GM21529 (cell line): ENCODE data around the gene UBAC1.
A peak's percentile ranks its signal among the peaks of the same experiment; 100 is the strongest.

Experiments
- ATAC-seq: cut with Tn5 transposase; IDR thresholded peaks from one replicate; pipeline ENCODE4 v1.9.1; 2021; ENCODE audit not compliant: unreplicated experiment

UBAC1 gene

GRCh38 chr9:135961277-135961715, at the start of gene UBAC1:
TSS of gene UBAC1 (minus strand) at chr9:135961373. CDS start at chr9:135961162, 211 bp downstream.
- peak; percentile 88 for ATAC-seq

GRCh38 chr9:136010615-136011361, 49.6 kb upstream of the UBAC1 start:
- ATAC-seq, result no peak

- no peak for ATAC-seq
Measured at GRCh38 chr9:136010176-136010575, 49.0 kb upstream of the UBAC1 start.

GRCh38 chr9:136009516-136009915, 48.3 kb upstream of the UBAC1 start:
- no peak for ATAC-seq

GRCh38 chr9:136008693-136008997, 47.5 kb upstream of the UBAC1 start:
- no peak for ATAC-seq

GRCh38 chr9:136007934-136008692, 46.9 kb upstream of the UBAC1 start:
- no peak for ATAC-seq

- ATAC-seq, result no peak
Measured at GRCh38 chr9:136007276-136007933, 46.2 kb upstream of the UBAC1 start.

- no peak for ATAC-seq
Measured at GRCh38 chr9:136006169-136006568, 45.0 kb upstream of the UBAC1 start.

- no peak for ATAC-seq
Measured at GRCh38 chr9:136004712-136005111, 43.5 kb upstream of the UBAC1 start.

GRCh38 chr9:136004219-136004618, 43.0 kb upstream of the UBAC1 start:
- ATAC-seq, result no peak

GRCh38 chr9:136003411-136004218, 42.4 kb upstream of the UBAC1 start:
- ATAC-seq, result no peak

GRCh38 chr9:136002881-136003280, 41.7 kb upstream of the UBAC1 start:
- no peak for ATAC-seq

- ATAC-seq, result no peak
Measured at GRCh38 chr9:136002215-136002614, 41.0 kb upstream of the UBAC1 start.

GRCh38 chr9:136001231-136001630, 40.1 kb upstream of the UBAC1 start:
- ATAC-seq, result no peak

- no peak for ATAC-seq
Measured at GRCh38 chr9:135998410-135999071, 37.4 kb upstream of the UBAC1 start.

GRCh38 chr9:135998016-135998380, 36.8 kb upstream of the UBAC1 start:
- ATAC-seq, result no peak

GRCh38 chr9:135997090-135998015, 36.2 kb upstream of the UBAC1 start:
- ATAC-seq, result no peak

GRCh38 chr9:135995816-135996215, 34.6 kb upstream of the UBAC1 start:
- ATAC-seq, result no peak

- ATAC-seq, result no peak
Measured at GRCh38 chr9:135994501-135995192, 33.5 kb upstream of the UBAC1 start.
